ENCODE data around the gene KRT81. TPM values are rescaled to one million over a fixed set of nuclear protein-coding genes. Genes with fewer than 3 reads are reported as not detected.

Gene KRT81
- total RNA-seq, 2 donors from 2014 or later, result not detected

- Mint-ChIP-seq H3K36me3 (ENCODE audit: low read depth) (no peaks in the 10 kb centered on the region), H3K27me3 (ENCODE audit: insufficient read depth) (peaks cover 50% of the 10 kb centered on the region), H3K27ac (no peak overlapping the region), H3K4me3 (no peak overlapping the region), H3K4me1 (peaks cover 5% of the 10 kb centered on the region), H3K9me3 (no peaks in the 10 kb centered on the region)
- 80 to 87% methylated on average over 2 to 9 of the region's 9 CpGs for WGBS, 2 experiments (ENCODE audit: insufficient coverage in 1 of 2, insufficient read length in 1 of 2)
- no peak overlapping the region for H3K4me3 ChIP-seq (ENCODE audit: low read length)
- DNase-seq, result peak; percentile 41
- peaks cover 31% of the 10 kb centered on the region for H3K27me3 ChIP-seq (ENCODE audit: control insufficient read depth, insufficient read depth, low read length, poor library complexity, severe bottlenecking)
- H3K36me3 ChIP-seq (ENCODE audit: control insufficient read depth, insufficient read depth, low read length), result no peaks in the 10 kb centered on the region
- H3K9me3 ChIP-seq (ENCODE audit: control insufficient read depth, low read length), result no peaks in the 10 kb centered on the region
- no peak for TF ChIP-seq CTCF (conservative IDR thresholded peaks at IDR 0.05)
- H3K9ac ChIP-seq (ENCODE audit: extremely low read depth, low read length, poor library complexity, severe bottlenecking), result no peak overlapping the region
- no peak overlapping the region for H3K27ac ChIP-seq (ENCODE audit: low read depth, low read length)
- no peaks in the 10 kb centered on the region for H3K4me1 ChIP-seq (ENCODE audit: control insufficient read depth, insufficient read depth, low read length)
Observed at GRCh38 chr12:52277486-52278245, 13.7 kb downstream of the KRT81 start.

DNA sequence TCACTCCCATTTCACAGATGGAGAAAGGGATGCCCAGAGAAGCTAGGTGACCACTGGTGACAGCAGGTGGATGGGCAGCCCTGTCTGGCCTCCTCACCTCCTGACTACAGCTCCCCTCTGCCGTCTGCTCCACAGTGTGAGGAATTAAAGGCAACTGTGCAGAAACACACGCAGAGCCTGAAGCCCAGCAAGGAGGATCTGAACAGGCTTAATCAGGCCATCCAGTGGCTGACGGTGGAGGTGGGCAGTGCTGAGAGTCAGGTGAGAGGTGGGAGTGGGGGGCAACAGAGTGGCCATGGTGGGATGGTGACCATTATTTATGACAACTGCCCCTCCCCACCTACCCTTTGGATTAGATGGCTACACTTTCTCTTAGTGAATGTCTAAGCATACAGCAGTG is 15.6 kb downstream of the KRT81 start:
- WGBS, 2 experiments (ENCODE audit: insufficient coverage in 1 of 2, insufficient read length in 1 of 2), result 82 to 100% methylated on average over 1 to 3 of the region's 3 CpGs
- Mint-ChIP-seq H3K4me3 (no peak overlapping the region), H3K27ac (no peak overlapping the region), H3K9me3 (no peaks in the 10 kb centered on the region), H3K36me3 (ENCODE audit: low read depth) (no peaks in the 10 kb centered on the region), H3K27me3 (ENCODE audit: insufficient read depth) (peaks cover 54% of the 10 kb centered on the region), H3K4me1 (peaks cover 5% of the 10 kb centered on the region)
- Histone ChIP-seq H3K4me3 (ENCODE audit: low read length) (no peak overlapping the region), H3K27ac (ENCODE audit: low read depth, low read length) (no peak overlapping the region), H3K36me3 (ENCODE audit: control insufficient read depth, insufficient read depth, low read length) (no peaks in the 10 kb centered on the region), H3K4me1 (ENCODE audit: control insufficient read depth, insufficient read depth, low read length) (no peaks in the 10 kb centered on the region), H3K9me3 (ENCODE audit: control insufficient read depth, low read length) (no peaks in the 10 kb centered on the region), H3K27me3 (ENCODE audit: control insufficient read depth, insufficient read depth, low read length, poor library complexity, severe bottlenecking) (peaks cover 32% of the 10 kb centered on the region), H3K9ac (ENCODE audit: extremely low read depth, low read length, poor library complexity, severe bottlenecking) (no peak overlapping the region)
- TF ChIP-seq CTCF (conservative IDR thresholded peaks at IDR 0.05), result no peak
- peak; percentile 32 for DNase-seq

GRCh38 chr12:52274521-52275120 is 16.7 kb downstream of the KRT81 start, which contains the start of gene KRT86:
Gene KRT86, plus strand, starts transcription at chr12:52274645. Its CDS starts 27,272 bp downstream, at chr12:52301917.
- DNase-seq, result peak; percentile 30
- no peak for TF ChIP-seq CTCF (conservative IDR thresholded peaks at IDR 0.05)
- Histone ChIP-seq H3K4me3 (ENCODE audit: low read length) (no peak within 1 kb of the TSS), H3K9ac (ENCODE audit: extremely low read depth, low read length, poor library complexity, severe bottlenecking) (no peak within 1 kb of the TSS), H3K9me3 (ENCODE audit: control insufficient read depth, low read length) (no peaks in the 10 kb centered on the region), H3K4me1 (ENCODE audit: control insufficient read depth, insufficient read depth, low read length) (no peaks in the 10 kb centered on the region), H3K27me3 (ENCODE audit: control insufficient read depth, insufficient read depth, low read length, poor library complexity, severe bottlenecking) (peaks cover 35% of the 10 kb centered on the region), H3K27ac (ENCODE audit: low read depth, low read length) (no peak within 1 kb of the TSS), H3K36me3 (ENCODE audit: control insufficient read depth, insufficient read depth, low read length) (no peaks in the 10 kb centered on the region)
- Mint-ChIP-seq H3K27me3 (ENCODE audit: insufficient read depth) (peaks cover 47% of the 10 kb centered on the region), H3K36me3 (ENCODE audit: low read depth) (no peaks in the 10 kb centered on the region), H3K9me3 (no peaks in the 10 kb centered on the region), H3K4me3 (no peak within 1 kb of the TSS), H3K4me1 (peaks cover 5% of the 10 kb centered on the region), H3K27ac (no peak within 1 kb of the TSS)
- WGBS, 2 experiments (ENCODE audit: insufficient coverage in 1 of 2, insufficient read length in 1 of 2), result 57 to 67% methylated on average over 1 to 3 of the region's 3 CpGs
